Measurements from ENCODE around the gene RPUSD4.
A peak's percentile ranks its signal among the peaks of the same experiment; 100 is the strongest.

Gene RPUSD4

DNA sequence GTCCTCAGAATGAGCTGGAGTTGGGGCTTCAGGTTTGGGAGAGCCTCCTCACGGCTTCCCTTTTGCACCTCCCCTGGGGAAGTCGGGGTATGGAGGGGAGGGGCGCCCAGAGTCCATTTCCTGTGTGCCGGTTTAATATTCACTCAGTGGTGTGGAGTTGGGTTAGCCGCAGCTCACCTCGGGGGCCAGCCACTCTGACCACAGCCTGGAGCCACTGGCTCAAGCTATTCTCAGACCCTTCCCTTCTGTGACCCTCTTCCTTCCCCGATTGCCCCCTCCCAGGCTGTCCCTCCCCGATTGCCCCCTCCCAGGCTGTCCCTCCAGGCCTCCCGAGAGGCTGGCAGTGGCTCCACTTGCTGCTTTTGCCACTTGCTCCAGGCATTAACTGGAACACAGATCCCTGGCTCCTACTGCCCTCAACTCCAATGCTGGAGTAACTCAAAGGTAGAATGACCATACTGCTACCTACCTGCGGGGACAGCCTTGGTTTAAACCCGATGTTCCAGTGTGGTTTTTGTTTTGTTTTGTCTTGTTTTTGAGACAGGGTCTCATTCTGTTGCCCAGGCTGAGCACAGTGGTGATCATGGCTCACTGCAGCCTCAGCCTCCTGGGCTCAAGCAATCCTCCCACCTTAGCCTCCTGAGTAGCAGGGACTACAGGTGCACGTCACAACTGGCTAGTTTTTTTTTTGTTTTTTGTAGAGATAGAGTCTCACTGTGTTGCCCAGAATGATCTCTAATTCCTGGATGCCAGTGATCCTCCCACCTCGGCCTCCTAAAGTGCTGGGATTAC, 29.3 kb downstream of the RPUSD4 start:
- no peak for DNase-seq

DNA sequence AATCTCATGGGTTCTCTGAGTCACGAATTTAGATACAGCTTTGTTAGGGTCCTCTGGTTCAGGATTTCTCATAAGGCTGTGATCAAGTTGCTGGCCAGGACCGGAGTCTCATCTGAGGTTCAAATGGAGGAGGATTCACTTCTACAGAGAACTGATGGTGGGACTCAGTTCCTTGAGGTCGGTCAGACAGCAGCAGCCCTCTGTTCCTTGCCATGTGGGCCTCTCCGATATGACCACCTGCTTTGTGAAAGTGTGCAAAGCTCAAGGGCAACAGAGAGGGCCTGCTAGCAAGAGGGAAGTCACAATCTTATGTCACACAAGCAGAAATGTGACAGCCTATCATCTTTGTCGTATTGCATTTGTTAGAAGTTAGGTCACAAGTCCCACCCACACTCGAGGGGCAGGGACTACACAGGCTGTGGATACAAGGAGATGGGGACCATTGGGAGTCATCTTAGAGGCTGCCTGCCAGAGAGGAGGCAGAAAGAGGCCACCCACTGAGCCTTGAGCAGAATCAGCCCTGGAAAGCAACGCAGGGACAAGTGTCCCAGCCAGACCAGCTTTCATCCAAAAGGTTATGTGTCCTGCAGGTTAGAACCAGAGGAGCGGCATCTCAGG, 34.5 kb downstream of the RPUSD4 start:
- no peak for DNase-seq

DNA sequence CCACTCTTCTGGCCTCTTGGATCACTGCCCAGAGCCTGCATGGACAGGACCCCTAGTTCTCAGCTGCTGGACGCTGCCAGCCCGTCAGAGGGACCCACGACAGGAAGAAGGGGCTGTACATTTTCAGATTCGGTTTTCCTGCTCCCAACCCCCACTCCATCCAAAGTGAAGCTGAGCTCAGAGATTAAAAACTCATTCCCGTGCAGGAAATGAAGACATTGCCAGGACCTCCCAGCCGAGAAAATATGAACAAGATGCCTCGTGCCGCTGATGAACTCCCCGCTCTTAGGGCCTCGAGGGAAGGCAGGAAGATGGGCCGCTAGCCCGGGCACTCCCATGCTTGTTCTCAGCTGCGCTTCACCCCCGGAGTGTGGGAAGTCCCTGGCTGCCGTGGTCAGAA, 36.1 kb downstream of the RPUSD4 start:
- DNase-seq = no peak

DNA sequence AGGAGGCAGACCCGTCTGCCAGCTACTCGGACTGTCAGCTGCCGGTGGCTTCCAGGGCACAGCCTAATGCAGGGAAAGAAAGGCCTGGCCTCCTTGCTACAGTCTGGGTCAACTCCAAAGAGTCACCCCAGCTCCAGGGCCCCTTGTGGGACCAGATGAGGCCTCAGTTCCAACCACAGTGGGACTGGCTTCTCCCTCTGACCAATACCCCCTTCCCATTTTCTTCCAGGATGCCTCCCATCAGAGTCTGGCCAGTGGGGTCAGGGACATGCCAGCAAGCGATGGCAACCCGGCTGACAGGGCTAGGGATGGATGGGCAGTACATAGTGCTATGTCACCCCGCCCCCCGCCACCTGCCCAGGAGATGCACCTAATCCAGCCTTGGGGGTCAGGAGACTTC, 36.6 kb downstream of the RPUSD4 start:
- no peak for DNase-seq

DNA sequence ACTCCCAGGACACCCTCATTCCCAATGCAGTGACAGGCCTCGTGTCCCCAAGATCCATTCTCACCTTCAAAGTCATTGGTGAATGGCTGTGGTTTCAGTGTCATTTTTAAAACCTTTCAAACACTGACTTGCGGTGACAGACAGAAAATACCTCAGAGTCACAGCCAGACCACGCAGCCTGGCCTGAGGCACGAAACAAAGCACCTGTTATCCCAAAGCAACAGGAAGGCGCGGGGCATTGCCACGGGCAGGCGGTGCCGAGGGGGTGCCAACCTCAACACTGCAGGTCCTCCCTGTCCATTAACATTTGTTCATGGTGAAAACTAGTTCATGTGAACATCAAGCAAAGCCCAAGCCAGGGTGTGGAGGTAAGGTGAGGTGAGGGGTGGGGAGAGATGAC, 38.2 kb downstream of the RPUSD4 start:
- no peak for DNase-seq

DNA sequence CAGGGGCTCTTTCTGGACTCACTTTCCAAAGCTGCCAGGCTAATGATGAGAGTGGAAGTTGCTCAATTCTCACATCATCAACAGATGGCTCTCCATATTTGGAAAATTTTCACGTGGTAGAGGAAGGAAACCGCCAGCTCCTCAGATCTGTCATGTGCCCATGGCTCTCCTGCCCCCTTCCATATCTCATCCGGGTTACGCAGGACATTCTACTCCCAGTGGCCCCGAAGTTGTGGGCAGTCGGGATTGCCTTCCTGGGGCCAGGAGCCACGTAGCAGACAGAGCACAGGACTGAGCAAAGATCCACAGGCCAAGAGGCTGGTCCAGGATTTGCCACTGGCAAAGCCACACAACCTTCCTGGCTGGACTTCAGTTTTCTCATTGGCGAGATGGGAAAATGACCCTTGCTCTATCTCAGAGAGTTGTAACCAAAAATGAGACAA, 38.8 kb downstream of the RPUSD4 start:
- peak in 1 of 2 experiments; percentile 55 for DNase-seq

DNA sequence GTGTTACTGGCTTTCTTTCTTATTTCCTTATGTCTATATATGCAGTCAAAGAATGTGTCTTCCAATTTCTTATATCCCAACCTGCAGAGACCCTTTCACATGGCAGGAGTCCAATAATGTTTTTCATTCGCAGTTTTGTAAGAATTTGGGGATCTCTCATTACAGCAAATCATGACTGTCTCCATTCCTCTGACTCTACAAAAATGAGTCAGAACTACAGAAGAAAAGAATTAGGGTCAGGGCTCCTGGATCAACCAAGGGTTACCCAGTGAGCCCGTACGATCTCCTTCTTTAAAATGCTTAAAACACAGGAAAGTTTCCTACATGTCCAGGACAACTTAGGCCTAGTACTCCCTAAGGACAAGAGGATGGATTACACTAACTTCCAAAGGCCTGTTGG, 42.2 kb downstream of the RPUSD4 start:
- no peak for DNase-seq

DNA sequence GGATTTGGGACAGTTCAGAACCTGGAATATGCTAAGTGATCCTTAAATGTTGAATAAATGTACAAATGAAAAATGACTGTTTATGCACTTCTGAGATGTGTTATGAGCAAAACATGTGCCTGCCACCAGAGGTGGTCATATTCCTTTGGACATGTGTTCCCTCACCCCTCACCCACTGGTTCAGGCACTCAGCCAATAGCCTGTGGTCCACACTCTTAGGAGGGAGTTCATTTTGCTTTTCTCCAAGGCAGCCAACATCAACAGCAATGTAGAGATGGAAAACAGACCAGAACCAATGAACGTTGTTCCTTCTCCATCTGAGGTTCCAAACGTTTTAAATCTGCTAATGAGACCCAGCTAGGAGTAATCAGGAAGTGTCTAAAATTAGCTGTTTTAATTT, 44.0 kb downstream of the RPUSD4 start:
- DNase-seq = peak; percentile 48 to 70

DNA sequence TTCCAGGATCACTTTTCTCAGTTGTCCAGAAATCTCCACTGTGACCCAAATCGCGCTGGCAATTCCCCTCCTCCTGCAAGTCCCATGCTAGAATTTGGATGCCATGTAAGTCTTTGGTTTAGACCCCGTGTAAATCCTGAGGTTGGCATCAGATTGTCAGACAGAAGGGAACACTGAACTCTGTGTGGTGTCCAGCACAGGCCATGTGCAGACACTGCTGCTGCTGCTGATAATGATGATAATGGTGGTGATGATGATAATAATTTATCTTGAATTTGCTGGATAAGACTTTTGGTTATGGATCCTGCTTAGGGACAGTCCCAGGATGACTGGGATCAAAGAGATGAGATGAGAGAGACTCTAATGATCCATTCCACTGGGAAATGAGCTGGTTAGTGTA, 45.0 kb downstream of the RPUSD4 start:
- no peak for DNase-seq

DNA sequence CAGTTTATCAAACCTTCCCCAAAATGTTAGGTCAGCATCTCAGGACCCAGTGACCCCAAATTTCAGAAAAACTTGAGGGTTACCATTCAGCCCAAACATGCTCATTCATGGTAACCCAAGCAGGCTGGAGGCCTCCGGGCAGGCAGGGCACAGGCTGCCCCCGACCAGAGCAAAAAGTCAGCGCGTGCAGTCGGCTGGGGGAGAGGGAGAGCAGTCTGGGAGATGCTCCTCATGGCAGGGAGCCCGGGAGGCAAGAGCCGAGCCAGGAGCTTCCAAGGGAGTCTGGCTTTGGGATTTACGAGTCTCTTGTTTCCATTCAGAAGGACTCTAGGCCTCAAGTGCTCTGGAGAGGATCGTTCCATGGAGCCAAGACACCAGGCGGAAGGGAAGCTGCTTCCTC, 45.7 kb downstream of the RPUSD4 start:
- peak; percentile 66 to 95 for DNase-seq

DNA sequence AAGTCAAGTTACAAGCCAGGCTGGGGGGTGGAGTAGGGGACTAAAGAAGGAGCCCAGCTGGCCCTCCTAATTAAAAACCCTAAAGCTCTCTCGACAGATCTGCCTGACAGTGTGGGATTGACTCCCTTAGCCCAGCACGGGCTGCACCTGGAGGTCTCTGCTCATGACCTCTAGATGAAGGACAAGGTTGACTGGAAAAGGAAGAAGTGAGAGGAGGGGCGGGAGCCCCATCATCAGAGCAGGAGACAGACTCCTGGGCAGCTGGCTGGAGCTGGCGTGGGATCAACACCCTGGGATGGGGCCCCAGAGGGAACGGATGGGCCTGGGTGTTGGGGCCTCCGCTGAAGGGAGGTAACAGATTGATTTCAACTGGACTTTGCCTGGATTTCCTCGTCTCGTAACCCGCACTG, 46.1 kb downstream of the RPUSD4 start:
- peak in 1 of 2 experiments; percentile 77 for DNase-seq

DNA sequence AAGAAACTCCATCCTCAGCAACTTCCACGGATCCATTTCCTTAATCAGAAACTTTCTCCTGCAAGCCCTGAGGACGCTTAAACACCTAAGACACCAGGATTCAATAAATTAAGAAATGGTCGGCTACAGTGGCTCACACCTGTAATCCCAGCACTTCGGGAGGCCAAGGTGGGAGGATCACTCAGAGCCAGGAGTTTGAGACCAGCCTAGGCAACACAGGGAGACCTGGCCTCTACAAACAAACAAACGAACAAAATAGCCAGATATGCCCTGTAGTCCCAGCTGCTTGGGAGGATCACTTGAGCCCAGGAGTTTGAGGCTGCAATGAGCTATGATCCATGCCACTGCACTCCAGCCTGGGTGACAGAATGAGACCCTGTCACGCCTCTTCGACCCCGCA, 46.7 kb downstream of the RPUSD4 start:
- no peak for DNase-seq

DNA sequence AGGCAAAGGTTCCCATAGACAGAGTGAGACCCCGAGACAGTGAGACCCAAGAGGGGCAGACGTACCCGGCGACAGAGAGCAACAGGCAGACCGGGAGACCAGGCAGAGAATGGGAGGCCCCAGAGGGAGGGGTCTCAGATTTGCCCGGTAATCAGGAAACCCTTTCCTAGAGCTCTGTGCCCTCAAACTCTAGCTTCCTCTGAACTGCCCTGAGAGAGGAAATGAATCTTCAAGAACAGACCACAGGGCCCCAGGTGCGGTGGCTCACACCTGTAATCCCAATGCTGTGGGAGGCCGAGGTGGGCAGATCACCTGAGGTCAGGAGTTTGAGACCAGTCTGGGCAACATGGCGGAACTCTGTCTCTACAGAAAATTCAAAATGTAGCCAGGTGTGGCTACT, 47.7 kb downstream of the RPUSD4 start:
- DNase-seq = no peak

DNA sequence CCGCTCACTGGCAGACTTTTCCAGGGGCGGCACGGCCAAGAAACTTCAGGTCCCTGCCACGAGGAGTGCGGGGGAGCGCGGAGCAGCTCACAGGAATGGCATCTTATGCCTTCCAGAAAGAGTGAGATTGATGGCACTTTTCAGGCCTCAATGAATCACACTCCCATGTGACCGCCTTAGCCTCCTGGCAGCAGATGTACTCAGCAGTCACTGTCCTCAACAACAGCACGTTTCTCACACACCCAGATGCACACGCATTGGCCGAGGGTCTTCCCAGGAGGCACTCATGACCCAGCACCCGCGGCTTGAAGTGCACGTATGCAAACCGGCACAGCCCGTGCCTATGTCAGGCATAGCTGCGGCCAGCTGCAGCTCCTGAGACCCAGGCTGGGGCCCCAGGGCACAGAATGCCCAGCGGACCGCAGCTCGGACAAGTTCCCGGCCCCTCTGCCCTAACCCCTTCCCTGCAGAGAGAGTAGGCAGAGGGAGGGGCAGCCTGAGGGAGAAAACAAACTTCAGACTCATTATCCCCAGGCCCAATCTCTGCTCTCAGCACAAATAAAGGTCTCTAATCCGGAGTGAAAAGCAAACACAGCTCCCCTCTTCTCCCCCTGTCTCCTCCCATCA, 48.3 kb downstream of the RPUSD4 start:
- peak; percentile 72 to 90 for DNase-seq

DNA sequence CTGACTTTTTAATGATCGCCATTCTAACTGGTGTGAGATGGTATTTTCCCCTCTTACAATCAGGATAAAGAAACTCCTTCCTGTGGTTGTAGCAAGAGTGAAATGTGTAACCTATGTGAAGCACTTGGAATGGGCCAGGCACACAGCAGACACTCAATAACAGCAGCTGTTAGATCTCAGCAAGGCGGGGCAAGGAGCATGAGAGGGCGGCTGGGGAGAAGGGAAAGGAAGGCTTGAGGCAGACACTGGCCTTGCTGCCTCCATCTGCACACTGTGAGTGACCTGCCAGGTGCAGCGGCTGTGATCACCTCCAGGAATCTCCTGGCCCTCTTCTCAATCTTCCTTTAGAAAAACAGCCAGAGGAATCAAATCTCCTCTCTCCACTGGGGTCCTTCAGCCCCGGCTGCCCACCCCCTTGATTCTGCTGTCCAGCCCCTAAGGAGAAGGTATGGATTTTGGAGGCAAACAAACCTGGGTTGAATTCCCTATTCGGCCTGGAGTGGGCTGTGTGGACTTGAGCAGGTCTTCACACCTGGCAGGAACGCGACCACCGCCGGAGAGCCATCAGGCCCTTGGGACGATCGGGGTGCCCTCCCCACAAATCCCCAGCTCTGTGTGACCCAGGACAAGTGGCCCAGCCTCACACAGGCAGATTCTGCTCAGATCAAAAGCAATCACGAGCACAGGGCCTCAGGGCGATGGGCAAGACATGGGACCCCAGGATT, 49.0 kb downstream of the RPUSD4 start:
- DNase-seq = peak in 1 of 2 experiments; percentile 32

DNA sequence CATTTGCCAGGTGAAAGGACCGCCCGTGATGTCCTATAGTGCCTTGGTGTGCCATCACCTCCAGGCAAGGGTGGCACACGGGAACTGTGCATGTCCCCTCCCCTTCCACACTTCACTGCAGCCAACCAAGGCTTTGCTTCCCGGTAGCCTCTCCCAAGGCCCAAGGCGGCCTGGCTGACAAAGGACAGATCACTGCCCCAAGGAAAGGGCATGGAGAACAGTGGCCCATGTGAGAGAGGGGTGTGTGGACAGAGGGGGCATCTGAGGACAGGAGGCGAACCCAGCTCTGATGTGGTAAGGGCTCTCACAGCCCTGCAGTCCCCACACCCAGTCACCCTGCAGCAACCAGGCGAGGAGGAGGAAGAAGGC, 50.4 kb downstream of the RPUSD4 start:
- no peak for DNase-seq

DNA sequence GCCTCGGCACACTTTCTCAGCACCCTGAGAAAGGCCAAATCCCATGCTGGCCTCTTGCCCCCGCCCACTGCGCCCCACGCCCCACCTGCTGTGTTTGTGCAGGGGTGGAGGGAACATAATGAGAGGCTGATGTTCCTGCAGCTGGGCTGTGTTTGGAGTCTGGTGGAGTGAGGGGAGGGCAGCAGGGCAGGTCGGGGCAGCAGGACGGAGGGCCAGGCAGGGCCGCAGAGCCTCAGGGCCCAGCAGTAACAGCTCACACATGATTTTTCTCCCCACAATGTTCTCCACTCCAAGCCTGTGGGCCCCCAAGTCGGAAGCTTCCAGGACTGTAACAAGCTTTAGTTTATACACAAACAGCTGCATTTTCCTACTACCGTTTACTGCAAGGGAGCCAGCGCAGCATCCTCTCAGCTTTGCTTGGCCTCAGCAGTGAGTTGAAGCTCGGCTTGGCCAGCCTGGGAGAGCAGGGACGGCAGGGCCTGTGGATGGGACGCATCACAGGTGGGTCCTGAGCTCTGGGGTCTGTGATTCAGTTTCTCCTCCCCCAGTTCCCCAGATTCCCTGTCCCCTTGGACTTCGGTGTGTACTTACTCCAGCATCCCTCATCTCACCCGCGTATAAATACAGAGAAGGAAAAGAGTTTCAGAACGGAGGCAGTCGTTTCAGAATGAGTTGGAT, 51.0 kb downstream of the RPUSD4 start:
- no peak for DNase-seq

DNA sequence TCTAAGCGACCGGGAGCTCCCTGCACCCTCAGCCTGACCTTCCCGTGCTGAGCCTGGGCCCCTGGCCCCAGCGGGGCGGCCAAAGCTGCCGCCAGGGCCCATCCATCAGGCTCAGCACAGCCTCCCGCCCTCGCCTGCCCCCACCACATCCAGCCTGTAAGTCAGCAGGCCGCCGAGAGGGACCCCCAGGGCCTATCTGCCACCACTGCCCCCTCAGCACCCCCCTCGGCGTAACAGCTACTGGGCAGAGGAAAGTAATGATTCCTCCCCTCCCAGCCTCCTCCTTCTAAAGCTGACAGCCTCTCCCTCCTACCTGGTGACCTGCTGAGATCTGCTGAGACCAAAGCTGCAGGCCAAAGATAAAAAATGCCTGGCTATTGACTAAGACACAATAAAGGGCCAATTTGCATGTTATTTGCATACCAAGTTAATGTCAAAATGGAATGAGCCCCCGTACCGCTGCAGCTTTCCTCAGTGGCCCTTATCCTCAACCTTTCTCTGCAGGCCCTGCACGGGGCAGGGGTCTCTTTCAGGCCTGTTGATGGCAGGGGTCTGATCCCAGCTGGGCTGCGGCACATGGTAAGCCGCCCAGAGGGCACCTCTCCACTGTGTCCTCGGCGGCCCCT, 51.6 kb downstream of the RPUSD4 start:
- DNase-seq = no peak

DNA sequence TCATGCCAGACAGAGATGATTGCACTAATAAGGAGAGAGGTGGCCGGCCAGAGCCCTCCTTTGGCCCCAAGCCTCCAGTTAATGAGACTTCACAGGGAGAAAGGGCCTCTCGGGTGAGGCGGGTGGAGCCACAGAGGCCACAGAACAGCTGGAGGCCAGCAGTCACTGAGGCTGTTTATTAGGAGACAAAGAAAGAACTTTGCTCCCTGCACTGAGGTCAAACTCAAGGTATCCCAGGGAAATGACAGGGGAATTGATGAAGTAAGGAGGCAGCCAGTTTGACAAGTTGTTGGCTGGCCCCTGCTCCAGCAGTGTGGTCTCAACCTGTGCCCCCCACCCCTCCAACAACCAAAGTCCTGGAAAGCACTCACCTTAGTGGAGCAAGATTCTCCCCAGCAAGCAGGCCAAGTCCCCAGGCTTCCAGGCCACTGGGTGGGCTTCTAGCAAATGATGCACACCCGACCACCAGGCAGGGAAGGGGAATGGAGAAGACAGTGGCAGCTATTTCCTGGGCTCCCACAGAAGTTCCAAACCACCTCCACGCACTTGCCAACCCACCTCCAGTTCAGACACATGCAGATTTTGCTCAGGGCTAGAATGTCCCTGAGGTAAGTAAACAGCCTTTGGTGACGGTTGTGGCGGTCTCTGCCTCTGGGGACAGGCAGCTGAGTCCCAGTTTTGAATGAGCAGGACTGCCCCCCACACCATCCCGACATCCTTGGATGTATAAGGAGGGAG, 53.2 kb downstream of the RPUSD4 start:
- DNase-seq = no peak

DNA sequence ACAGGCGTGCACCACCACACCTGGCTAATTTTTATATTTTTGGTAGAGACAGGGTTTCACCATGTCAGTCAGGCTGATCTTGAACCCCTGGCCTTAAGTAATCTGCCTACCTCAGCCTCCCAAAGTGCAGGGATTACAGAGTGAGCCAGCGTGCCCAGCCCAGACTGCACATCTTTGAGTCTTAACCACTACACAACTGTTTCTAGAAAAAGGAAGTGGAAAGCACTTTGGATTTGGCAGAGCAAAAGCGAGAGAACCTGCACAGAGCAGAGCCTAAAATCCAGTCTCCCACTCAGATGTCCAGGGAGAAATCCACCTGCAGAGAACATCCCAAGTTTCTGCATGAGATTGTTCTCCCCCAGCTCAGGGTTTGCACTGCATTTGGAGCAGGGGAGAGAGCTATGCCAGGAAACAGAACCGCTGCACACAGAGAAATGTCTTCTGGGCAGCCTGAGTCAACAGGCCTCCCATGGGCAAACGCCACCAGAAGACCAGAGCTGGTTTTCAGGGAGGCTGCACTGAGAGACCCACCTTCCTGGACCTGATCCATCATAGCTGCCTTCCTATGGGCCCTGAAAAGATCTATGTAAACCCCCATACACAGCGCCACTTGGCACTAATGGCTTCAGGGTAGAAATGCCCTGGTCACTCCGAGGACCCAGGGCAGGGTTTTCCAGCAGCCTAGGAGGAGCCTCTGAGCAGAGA, 54.0 kb downstream of the RPUSD4 start:
- DNase-seq = no peak

DNA sequence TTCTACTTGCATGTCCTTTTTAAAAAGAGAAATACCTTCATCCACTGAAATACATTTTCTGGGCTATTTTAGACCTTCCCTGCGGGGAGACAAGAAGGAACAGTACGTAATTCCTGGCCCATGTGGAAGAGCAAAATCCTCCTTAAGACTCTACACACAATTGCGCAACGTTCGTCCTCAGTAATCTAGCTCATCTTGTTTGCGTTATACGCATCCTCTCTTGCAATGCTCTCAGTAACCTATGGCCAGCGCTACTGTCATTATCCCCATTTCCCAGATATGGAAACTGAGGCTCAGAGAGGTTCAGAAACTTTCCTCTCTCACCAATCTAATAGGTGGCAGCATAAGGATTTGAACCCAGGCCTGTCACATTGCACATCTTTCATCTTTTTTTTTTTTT, 54.6 kb downstream of the RPUSD4 start:
- no peak for DNase-seq
